ENCODE measurements around the gene ITGA7.

ITGA7 gene

GRCh38 chr12:55713721-55714120, 6.0 kb upstream of the ITGA7 start:
- no peaks in the 10 kb centered on the region for H3K27me3 ChIP-seq (ENCODE audit: insufficient read depth, low read length, poor library complexity, severe bottlenecking)
- no peak for TF ChIP-seq CTCF (conservative IDR thresholded peaks at IDR 0.05; ENCODE audit: low read length)
- no peak for TF ChIP-seq EZH2phosphoT487 (IDR thresholded peaks at IDR 0.05; ENCODE audit: borderline replicate concordance)

GRCh38 chr12:55712700-55713415, 5.2 kb upstream of the ITGA7 start:
- Histone ChIP-seq H2AFZ (ENCODE audit: low read length) (no peak overlapping the region), H3K9me2 (replicated peaks; ENCODE audit: low read depth, low read length) (no peaks in the 10 kb centered on the region), H3K9ac (ENCODE audit: low read depth, low read length, poor library complexity, severe bottlenecking) (no peak overlapping the region), H3K27me3 (ENCODE audit: insufficient read depth, low read length, poor library complexity, severe bottlenecking) (no peaks in the 10 kb centered on the region), H3K9me3 (ENCODE audit: insufficient read depth, low read depth, low read length) (no peaks in the 10 kb centered on the region), H3K36me3 (ENCODE audit: insufficient read depth, low read length) (no peaks in the 10 kb centered on the region), H3K4me3 (ENCODE audit: low read length, poor library complexity, severe bottlenecking) (no peak overlapping the region), H3K4me2 (ENCODE audit: low read depth, low read length, poor library complexity, severe bottlenecking) (no peak overlapping the region), H3K79me2 (ENCODE audit: insufficient read depth, low read length) (peaks cover 14% of the 10 kb centered on the region; the same call in 1 of the 2 replicates), H3K4me1 (ENCODE audit: insufficient read depth, low read length, poor library complexity, severe bottlenecking) (peaks cover 32% of the 10 kb centered on the region), H4K20me1 (ENCODE audit: insufficient read depth, low read length, poor library complexity, severe bottlenecking) (no peaks in the 10 kb centered on the region), H3F3A (ENCODE audit: low read depth) (no peaks in the 10 kb centered on the region)
- TF ChIP-seq EZH2phosphoT487 (IDR thresholded peaks at IDR 0.05; ENCODE audit: borderline replicate concordance) (no peak), CTCF (conservative IDR thresholded peaks at IDR 0.05; ENCODE audit: low read length) (no peak)

More at GRCh38 chr12:55713721-55714120, 6.0 kb upstream of the ITGA7 start:
- no peaks in the 10 kb centered on the region for H3K36me3 ChIP-seq (ENCODE audit: insufficient read depth, low read length)
- H3K9me2 ChIP-seq (replicated peaks; ENCODE audit: low read depth, low read length) = no peaks in the 10 kb centered on the region
- H3K79me2 ChIP-seq (ENCODE audit: insufficient read depth, low read length) = peaks cover 23% of the 10 kb centered on the region; the same call in 1 of the 2 replicates
- H3K9me3 ChIP-seq (ENCODE audit: insufficient read depth, low read depth, low read length) = no peaks in the 10 kb centered on the region
- H3K9ac ChIP-seq (ENCODE audit: low read depth, low read length, poor library complexity, severe bottlenecking) = no peak overlapping the region
- no peaks in the 10 kb centered on the region for H4K20me1 ChIP-seq (ENCODE audit: insufficient read depth, low read length, poor library complexity, severe bottlenecking)
- no peak overlapping the region for H2AFZ ChIP-seq (ENCODE audit: low read length)
- no peak overlapping the region for H3K4me3 ChIP-seq (ENCODE audit: low read length, poor library complexity, severe bottlenecking)
- H3K4me2 ChIP-seq (ENCODE audit: low read depth, low read length, poor library complexity, severe bottlenecking) = no peak overlapping the region
- H3F3A ChIP-seq (ENCODE audit: low read depth) = no peaks in the 10 kb centered on the region
- peaks cover 25% of the 10 kb centered on the region for H3K4me1 ChIP-seq (ENCODE audit: insufficient read depth, low read length, poor library complexity, severe bottlenecking)

GRCh38 chr12:55711786-55712553, 4.3 kb upstream of the ITGA7 start:
- H3K9ac ChIP-seq (ENCODE audit: low read depth, low read length, poor library complexity, severe bottlenecking) = no peak overlapping the region
- no peak for TF ChIP-seq CTCF (conservative IDR thresholded peaks at IDR 0.05; ENCODE audit: low read length)
- no peak for TF ChIP-seq EZH2phosphoT487 (IDR thresholded peaks at IDR 0.05; ENCODE audit: borderline replicate concordance)
- H3K9me2 ChIP-seq (replicated peaks; ENCODE audit: low read depth, low read length) = no peaks in the 10 kb centered on the region
- no peaks in the 10 kb centered on the region for H3K27me3 ChIP-seq (ENCODE audit: insufficient read depth, low read length, poor library complexity, severe bottlenecking)
- no peak overlapping the region for H3K4me3 ChIP-seq (ENCODE audit: low read length, poor library complexity, severe bottlenecking)
- H3K4me1 ChIP-seq (ENCODE audit: insufficient read depth, low read length, poor library complexity, severe bottlenecking) = peaks cover 25% of the 10 kb centered on the region
- no peak overlapping the region for H3K4me2 ChIP-seq (ENCODE audit: low read depth, low read length, poor library complexity, severe bottlenecking)
- H3K79me2 ChIP-seq (ENCODE audit: insufficient read depth, low read length) = peaks cover 5% of the 10 kb centered on the region; the same call in 1 of the 2 replicates
- H3K36me3 ChIP-seq (ENCODE audit: insufficient read depth, low read length) = no peaks in the 10 kb centered on the region
- H4K20me1 ChIP-seq (ENCODE audit: insufficient read depth, low read length, poor library complexity, severe bottlenecking) = no peaks in the 10 kb centered on the region
- no peak overlapping the region for H2AFZ ChIP-seq (ENCODE audit: low read length)
- no peaks in the 10 kb centered on the region for H3K9me3 ChIP-seq (ENCODE audit: insufficient read depth, low read depth, low read length)
- no peaks in the 10 kb centered on the region for H3F3A ChIP-seq (ENCODE audit: low read depth)
